Smooth muscle cell (in vitro differentiated cells): ENCODE data around the gene EME1. TPM values are rescaled to one million over a fixed set of nuclear protein-coding genes. Genes with fewer than 3 reads are reported as not detected.
A peak's percentile ranks its signal among the peaks of the same experiment; 100 is the strongest.
"Not testable (repeated sequence)": the region's sequence is repeated elsewhere in the genome, so short reads cannot be mapped to it uniquely, and the experiment has no call there.

Source experiments
- DNase-seq: peaks from one replicate; lab custom pipeline; 2025; ENCODE audit not compliant: unreplicated experiment; lab: John Stamatoyannopoulos, UW
- H2AFZ ChIP-seq: fragments of 200-600 bp; sonication (generic); 2 replicates; pipeline ENCODE4 v1.6.0; 2016; ENCODE audit warnings: antibody characterized with exemption, low read depth, mild to moderate bottlenecking
- H3F3A ChIP-seq: fragments of 200-600 bp; sonication (generic); 2 replicates; pipeline ENCODE4 v1.6.0; 2017; ENCODE audit warnings: antibody characterized with exemption, low read depth
- H3K27ac ChIP-seq: fragments of 200-600 bp; sonication (generic); 2 replicates; pipeline ENCODE4 v1.5.1; 2016; ENCODE audit warnings: low read depth, mild to moderate bottlenecking
- H3K27me3 ChIP-seq: fragments of 200-600 bp; sonication (generic); 2 replicates; pipeline ENCODE4 v1.6.1; 2016; ENCODE audit warnings: low read depth, mild to moderate bottlenecking
- H3K36me3 ChIP-seq: fragments of 200-600 bp; sonication (generic); 2 replicates; pipeline ENCODE4 v1.5.1; 2016; ENCODE audit warnings: low read depth
- H3K4me1 ChIP-seq: fragments of 200-600 bp; sonication (generic); 2 replicates; pipeline ENCODE4 v1.5.1; 2016; ENCODE audit warnings: low read depth
- H3K4me2 ChIP-seq: fragments of 200-600 bp; sonication (generic); 2 replicates; pipeline ENCODE4 v1.6.0; 2016; ENCODE audit warnings: mild to moderate bottlenecking
- H3K4me3 ChIP-seq: fragments of 200-600 bp; sonication (generic); 2 replicates; pipeline ENCODE4 v1.5.1; 2016; ENCODE audit warnings: mild to moderate bottlenecking
- H3K79me2 ChIP-seq: fragments of 200-600 bp; sonication (generic); 2 replicates; pipeline ENCODE4 v1.6.0; 2016; ENCODE audit warnings: low read depth, mild to moderate bottlenecking
- H3K9ac ChIP-seq: fragments of 200-600 bp; sonication (generic); 2 replicates; pipeline ENCODE4 v1.6.0; 2016; ENCODE audit warnings: low read depth
- H3K9me3 ChIP-seq: fragments of 200-600 bp; sonication (generic); replicated peaks from 2 replicates; pipeline ENCODE4 v1.5.1; 2016; ENCODE audit warnings: low read depth
- H4K20me1 ChIP-seq: fragments of 200-600 bp; sonication (generic); 2 replicates; pipeline ENCODE4 v1.6.0; 2016; ENCODE audit warnings: low read depth
- CTCF ChIP-seq: fragments of 200-600 bp; sonication (generic); IDR thresholded peaks from 2 replicates; pipeline ENCODE4 v1.5.1; 2017; ENCODE audit warnings: borderline replicate concordance, mild to moderate bottlenecking, antibody characterized with exemption; ENCODE audit not compliant: insufficient read depth, poor library complexity, severe bottlenecking
- WGBS: methylation state at CpG from one replicate; pipeline ENCODE4 v1.1.7; 2016; ENCODE audit warnings: low lambda C conversion rate; 5-methylcytosine and 5-hydroxymethylcytosine counted together
- polyA plus RNA-seq: library from polyadenylated mRNA; unstranded; fragments of >200 nt; fragmentation: Nextera tagmentation; extraction: Ambion mirVana; gene quantifications from 2 replicates; pipeline ENCODE4 v1.2.1, GENCODE V29; 2016
- total RNA-seq: library from RNA; depleted of rRNA; stranded (reverse); fragments of >200 nt; gene quantifications from 2 replicates; pipeline ENCODE4 v1.2.3, GENCODE V29; 2014

Gene EME1
- total and polyA plus RNA-seq, 2 experiments from 2014 or later, result 8.2 to 9.6 TPM

GRCh38 chr17:50426814-50427787, 54.1 kb downstream of the EME1 start:
- no peaks in the 10 kb centered on the region for H3K9me3 ChIP-seq
- 26% methylated on average over 4 of the region's 4 CpGs for WGBS
- peak; percentile 20 for TF ChIP-seq CTCF
- H3K36me3 ChIP-seq, result no peaks in the 10 kb centered on the region
- no peaks in the 10 kb centered on the region for H3K79me2 ChIP-seq
- H3F3A ChIP-seq, result peaks cover 11% of the 10 kb centered on the region
- peak overlapping the region; percentile 91 for H3K4me3 ChIP-seq
- H3K4me1 ChIP-seq, result peaks cover 13% of the 10 kb centered on the region
- DNase-seq, result peak; percentile 14
- H3K27me3 ChIP-seq, result no peaks in the 10 kb centered on the region
- H2AFZ ChIP-seq, result peak overlapping the region; percentile 47
- H3K27ac ChIP-seq, result peak overlapping the region; percentile 45
- H3K4me2 ChIP-seq, result peak overlapping the region; percentile 96
- peaks cover 10% of the 10 kb centered on the region for H4K20me1 ChIP-seq
- peak overlapping the region; percentile 41 for H3K9ac ChIP-seq

- H3K4me3 ChIP-seq, H4K20me1 ChIP-seq, H3K36me3 ChIP-seq, H3K27me3 ChIP-seq, H2AFZ ChIP-seq, H3K9ac ChIP-seq, DNase-seq, H3K9me3 ChIP-seq, H3K79me2 ChIP-seq, H3F3A ChIP-seq: not testable (repeated sequence)
- Histone ChIP-seq H3K4me2 (peak overlapping the region; percentile 96), H3K4me1 (peaks cover 13% of the 10 kb centered on the region), H3K27ac (peak overlapping the region; percentile 45)
- WGBS, result 77% methylated on average over 6 of the region's 6 CpGs
These were observed 55.1 kb downstream of the EME1 start for GRCh38 chr17:50428126-50428525.

GRCh38 chr17:50428831-50429424, 55.9 kb downstream of the EME1 start:
- Histone ChIP-seq H3K36me3 (no peaks in the 10 kb centered on the region), H3K27me3 (no peaks in the 10 kb centered on the region), H3K4me1 (peaks cover 13% of the 10 kb centered on the region), H3K9ac (no peak overlapping the region), H3K4me2 (no peak overlapping the region), H3F3A (peaks cover 4% of the 10 kb centered on the region), H3K9me3 (no peaks in the 10 kb centered on the region), H3K79me2 (no peaks in the 10 kb centered on the region), H4K20me1 (peaks cover 10% of the 10 kb centered on the region), H2AFZ (no peak overlapping the region), H3K27ac (peak overlapping the region; percentile 45), H3K4me3 (no peak overlapping the region)
- no peak for DNase-seq
- WGBS, result 57% methylated on average over 7 of the region's 7 CpGs
- no peak for TF ChIP-seq CTCF

GRCh38 chr17:50429793-50430192, 56.8 kb downstream of the EME1 start:
- no peaks in the 10 kb centered on the region for H3K27me3 ChIP-seq
- H2AFZ ChIP-seq, result no peak overlapping the region
- no peak overlapping the region for H3K4me3 ChIP-seq
- H3K36me3 ChIP-seq, result no peaks in the 10 kb centered on the region
- H3F3A ChIP-seq, result peaks cover 4% of the 10 kb centered on the region
- H3K9me3 ChIP-seq, result no peaks in the 10 kb centered on the region
- WGBS, result 91% methylated on average over 4 of the region's 4 CpGs
- H3K4me2 ChIP-seq, result no peak overlapping the region
- peak overlapping the region; percentile 45 for H3K27ac ChIP-seq
- peaks cover 13% of the 10 kb centered on the region for H3K4me1 ChIP-seq
- no peaks in the 10 kb centered on the region for H3K79me2 ChIP-seq
- peaks cover 10% of the 10 kb centered on the region for H4K20me1 ChIP-seq
- H3K9ac ChIP-seq, result no peak overlapping the region
- no peak for TF ChIP-seq CTCF
- DNase-seq, result no peak
